ENCODE results near the gene AFAP1L1.

- TF ChIP-seq CTCF (IDR thresholded peaks at IDR 0.05), result peak; percentile 77
- TF ChIP-seq EZH2 (IDR thresholded peaks at IDR 0.05), result no peak
- TF ChIP-seq EZH2phosphoT487 (IDR thresholded peaks at IDR 0.05), result no peak
Observed at GRCh38 chr5:149371296-149371962, 99.8 kb downstream of the AFAP1L1 start.

Measured in neural progenitor cell (in vitro differentiated cells).